Retinal pigment epithelial cell (primary cell): ENCODE results near the gene IGFALS.

Experiments used
- DNase-seq: peaks from one replicate; pipeline ENCODE4 v3.0.0-alpha.2; 2010; ENCODE audit warnings: low read depth
- H3K4me3 ChIP-seq: 2 replicates; pipeline ENCODE4 v1.5.1; 2011; ENCODE audit warnings: mild to moderate bottlenecking, low read length, control low read depth, moderate library complexity
- CTCF ChIP-seq: conservative IDR thresholded peaks from 2 replicates; pipeline ENCODE4 v1.5.1; 2011; ENCODE audit warnings: low read depth, low read length, control low read depth, inconsistent platforms

IGFALS gene

GRCh38 chr16:1745900-1746692 lies 47.4 kb downstream of the IGFALS start:
- peak; percentile 37 for DNase-seq
- no peak for TF ChIP-seq CTCF
- no peak overlapping the region for H3K4me3 ChIP-seq

GRCh38 chr16:1745181-1745899 lies 48.2 kb downstream of the IGFALS start:
- H3K4me3 ChIP-seq, result no peak overlapping the region
- no peak for TF ChIP-seq CTCF
- no peak for DNase-seq

GRCh38 chr16:1744338-1744840 lies 49.1 kb downstream of the IGFALS start:
- no peak for DNase-seq
- TF ChIP-seq CTCF, result no peak
- H3K4me3 ChIP-seq, result no peak overlapping the region

- DNase-seq, result no peak
- no peak overlapping the region for H3K4me3 ChIP-seq
- TF ChIP-seq CTCF, result no peak
These were observed 49.8 kb downstream of the IGFALS start for GRCh38 chr16:1743376-1744337.

GRCh38 chr16:1741553-1742165 lies 51.8 kb downstream of the IGFALS start:
- no peak for TF ChIP-seq CTCF
- no peak for DNase-seq
- no peak overlapping the region for H3K4me3 ChIP-seq

GRCh38 chr16:1740781-1741490 lies 52.6 kb downstream of the IGFALS start:
- no peak overlapping the region for H3K4me3 ChIP-seq
- TF ChIP-seq CTCF, result no peak
- DNase-seq, result no peak
